Stimulated activated CD8-positive, alpha-beta memory T cell treated with anti-CD3 and anti-CD28 coated beads, Interleukin-7, amount 100 ng/mL, for 4 hours (primary cell): ENCODE data around the gene POLR2F.
A peak's percentile ranks its signal among the peaks of the same experiment; 100 is the strongest.
"Not testable (repeated sequence)": the region's sequence is repeated elsewhere in the genome, so short reads cannot be mapped to it uniquely, and the experiment has no call there.

Source experiments
- DNase-seq, 2 donors: peaks; one replicate each; pipeline ENCODE4 v3.0.0-alpha.2; 2020; ENCODE audit warnings: low read depth in 2 of 2

Gene POLR2F

DNA sequence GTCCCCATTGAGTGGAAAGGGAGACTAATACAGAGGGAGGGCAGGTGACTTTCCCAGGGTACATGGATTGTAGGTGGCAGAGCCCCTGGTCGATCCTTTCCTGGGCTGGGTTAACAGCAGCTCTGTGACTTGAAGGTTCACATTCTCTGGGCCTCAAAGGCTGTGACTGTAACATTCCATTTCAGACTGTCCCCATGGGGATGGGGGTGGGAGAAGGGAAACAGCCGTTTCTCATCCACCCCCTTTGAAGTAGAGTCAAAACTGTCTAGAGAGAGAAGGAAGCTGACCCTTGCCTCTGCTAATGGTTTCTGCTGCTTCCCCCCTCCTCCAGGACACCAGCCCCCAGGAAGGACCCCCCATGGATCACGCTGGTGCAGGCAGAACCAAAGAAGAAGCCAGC lies 28.2 kb upstream of the POLR2F start:
- no peak for DNase-seq

DNA sequence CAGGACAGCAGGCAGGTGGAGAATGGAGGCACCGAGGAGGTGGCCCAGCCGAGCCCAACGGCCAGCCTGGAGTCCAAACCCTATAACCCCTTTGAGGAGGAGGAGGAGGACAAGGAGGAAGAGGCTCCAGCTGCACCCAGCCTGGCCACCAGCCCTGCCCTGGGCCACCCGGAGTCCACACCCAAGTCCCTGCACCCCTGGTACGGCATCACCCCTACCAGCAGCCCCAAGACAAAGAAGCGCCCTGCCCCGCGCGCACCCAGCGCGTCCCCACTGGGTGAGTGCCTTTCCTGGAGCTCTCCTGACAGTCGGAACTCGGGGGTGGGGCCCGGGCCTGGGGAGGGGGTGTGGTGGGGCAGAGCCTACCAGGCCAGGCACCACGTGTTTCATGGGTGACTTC lies 27.7 kb upstream of the POLR2F start:
- DNase-seq = no peak

DNA sequence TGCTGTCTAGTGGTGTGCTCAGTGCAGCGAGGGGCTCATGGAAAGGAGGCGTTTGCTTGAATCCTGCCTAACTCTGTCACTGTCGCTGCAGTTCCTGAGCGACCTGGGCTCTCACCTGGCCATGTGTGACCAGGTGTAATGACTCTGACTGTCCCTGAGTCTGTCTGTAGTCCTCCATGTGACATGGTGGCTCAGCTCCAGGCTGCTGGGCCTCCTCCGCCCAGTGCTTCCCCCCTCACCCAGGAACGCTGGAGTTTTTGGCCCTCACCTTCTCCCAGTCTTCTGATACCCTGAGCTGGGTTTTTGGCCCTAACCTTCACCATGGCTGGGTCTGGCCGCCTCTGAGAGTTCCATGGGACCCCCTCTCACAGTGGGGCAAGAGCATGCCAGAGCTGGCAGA lies 27.1 kb upstream of the POLR2F start:
- no peak for DNase-seq

DNA sequence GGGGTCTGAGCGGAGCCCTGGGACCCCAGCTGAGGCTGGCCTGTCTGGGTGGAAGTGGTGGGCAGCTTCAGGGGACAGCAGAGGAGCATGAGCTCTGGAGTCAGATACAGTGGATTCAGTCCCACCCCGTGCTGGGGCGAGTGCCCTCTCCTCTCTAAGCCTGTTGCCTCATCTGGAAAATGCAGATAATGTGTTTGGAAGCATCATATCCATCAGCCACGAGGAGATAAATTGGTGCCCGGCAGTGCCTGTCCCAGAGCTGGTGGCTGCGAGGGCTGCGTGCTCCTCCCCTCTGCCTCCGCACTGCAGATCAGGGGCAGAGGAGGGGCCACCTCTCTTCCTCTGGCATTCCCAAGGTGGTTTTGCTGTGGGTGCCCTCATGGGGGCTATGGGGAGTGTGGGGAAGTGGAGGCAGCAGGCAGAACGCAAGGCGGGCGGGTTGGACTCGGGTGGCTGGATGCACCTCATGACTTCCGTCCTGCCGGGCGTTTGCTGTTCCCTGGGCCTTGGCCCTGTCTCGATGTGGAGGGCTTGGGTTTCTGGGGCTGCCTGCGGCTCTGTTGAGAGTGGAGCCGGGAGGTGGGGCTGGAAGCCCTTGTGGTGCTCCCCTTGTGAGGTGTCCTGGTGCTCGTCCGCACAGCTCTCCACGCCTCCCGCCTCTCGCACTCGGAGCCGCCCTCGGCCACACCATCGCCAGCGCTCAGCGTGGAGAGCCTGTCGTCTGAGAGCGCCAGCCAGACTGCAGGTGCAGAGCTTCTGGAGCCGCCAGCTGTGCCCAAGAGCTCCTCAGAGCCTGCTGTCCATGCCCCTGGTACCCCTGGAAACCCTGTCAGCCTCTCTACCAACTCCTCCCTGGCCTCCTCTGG lies 26.5 kb upstream of the POLR2F start:
- DNase-seq = no peak

DNA sequence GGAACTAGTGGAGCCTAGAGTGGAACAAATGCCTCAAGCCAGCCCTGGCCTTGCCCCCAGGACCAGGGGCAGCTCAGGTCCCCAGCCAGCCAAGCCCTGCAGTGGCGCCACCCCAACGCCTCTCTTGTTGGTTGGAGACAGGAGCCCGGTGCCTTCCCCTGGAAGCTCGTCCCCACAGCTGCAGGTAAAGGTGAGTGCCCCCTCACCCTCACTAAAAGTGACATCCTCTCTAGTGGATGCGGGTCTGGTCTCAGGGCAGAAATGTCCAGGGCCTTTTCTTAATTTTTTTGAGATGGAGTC lies 25.9 kb upstream of the POLR2F start:
- DNase-seq = no peak

DNA sequence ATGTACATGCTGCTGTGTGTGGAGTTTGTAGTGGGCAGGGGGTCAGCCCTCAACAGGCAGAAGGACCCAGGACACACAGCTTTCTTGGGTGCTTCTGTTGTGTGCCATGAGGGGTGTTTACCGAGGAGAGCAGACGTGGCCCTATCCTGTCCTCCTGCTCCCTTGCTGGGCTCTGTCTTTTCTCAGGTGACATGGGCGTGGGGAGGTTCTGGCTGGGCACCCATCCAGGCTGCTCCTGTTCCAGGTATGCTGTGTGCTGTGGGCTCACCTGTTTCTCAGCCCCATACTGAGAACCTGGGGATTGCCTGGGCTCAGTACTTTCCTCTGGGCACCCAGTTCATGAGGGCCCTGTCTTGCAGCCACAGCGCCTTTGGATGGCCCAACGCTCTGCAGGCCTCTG lies 24.1 kb upstream of the POLR2F start:
- DNase-seq = no peak

DNA sequence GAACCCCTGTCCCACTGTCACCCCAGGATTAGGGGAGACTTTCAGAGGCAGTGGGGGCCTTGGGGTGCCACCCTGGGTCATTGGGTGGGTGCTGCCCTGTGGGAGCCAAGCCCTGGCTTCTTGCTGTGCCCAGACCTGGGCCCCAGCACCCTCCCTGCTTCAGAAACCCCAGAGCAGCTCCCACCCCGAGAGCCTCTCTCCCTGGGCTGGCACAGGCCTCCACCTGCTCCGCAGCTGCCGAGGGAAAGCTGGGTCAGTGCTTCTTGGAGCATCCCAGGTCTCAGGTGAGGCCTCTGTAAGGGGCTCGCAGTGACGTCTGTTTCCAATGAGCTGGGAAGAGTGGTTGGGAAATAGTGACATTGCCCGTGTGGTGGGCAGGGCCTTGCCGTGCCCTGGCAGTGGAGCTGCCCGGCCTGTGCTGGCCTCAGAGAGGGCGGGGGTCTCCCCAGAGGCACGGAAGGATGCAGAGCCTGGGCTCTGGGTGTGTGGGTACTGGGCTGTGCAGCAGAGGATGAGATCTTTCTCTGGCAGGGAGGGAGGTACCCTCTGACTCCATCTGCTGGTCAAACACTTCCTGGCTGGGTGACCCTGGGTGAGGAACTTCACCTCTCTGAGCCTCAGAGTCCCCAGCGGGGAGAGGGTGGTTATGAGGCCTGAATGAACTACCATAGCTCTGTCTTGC lies 23.1 kb upstream of the POLR2F start:
- no peak for DNase-seq

DNA sequence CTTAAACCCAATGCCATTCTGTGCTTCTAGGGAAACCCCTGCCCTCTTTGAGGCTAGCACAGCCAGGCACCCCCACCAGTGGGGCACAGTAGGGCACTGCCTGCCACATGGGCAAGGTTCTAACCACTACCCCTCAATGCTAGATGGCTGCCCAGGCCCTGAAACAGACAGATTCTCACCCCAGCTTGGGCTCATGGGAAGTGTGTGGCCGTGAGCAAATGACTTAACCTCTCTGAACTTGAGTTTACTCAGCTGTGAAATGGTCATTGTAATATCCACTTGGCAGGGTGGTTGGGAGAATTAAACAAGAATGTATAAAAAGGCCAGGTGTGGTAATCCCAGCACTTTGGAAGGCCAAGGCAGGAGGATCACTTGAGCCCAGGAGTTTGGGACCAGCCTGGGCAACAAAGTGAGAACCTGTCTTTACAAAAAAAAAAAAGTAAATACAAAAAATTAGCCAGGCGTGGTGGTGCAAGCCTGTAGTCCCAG lies 22.5 kb upstream of the POLR2F start:
- DNase-seq = no peak

DNA sequence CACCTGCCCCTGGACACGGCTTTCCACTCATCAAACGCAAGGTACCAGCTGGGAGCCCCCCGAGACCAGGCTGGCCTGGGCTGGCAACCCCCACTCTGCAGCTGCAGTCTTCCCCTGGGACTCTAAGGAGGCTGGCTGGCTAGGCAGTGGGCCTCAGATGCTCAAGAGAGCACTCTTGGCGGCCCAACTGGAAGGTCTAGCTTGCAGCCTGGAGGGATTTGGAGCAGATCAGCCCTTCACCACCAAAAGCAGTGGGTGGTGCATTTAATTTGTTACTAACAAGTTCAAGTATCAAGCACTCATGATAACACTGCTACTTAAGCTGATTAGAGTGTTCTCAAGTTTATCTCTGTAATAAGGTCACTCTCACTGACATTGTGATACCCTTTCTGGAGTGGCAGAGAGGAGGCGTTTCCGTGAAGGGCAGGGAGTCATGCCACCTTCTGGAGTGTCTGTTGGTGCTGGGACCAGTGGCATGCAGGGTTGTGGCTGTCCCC lies 21.6 kb upstream of the POLR2F start:
- no peak for DNase-seq

DNA sequence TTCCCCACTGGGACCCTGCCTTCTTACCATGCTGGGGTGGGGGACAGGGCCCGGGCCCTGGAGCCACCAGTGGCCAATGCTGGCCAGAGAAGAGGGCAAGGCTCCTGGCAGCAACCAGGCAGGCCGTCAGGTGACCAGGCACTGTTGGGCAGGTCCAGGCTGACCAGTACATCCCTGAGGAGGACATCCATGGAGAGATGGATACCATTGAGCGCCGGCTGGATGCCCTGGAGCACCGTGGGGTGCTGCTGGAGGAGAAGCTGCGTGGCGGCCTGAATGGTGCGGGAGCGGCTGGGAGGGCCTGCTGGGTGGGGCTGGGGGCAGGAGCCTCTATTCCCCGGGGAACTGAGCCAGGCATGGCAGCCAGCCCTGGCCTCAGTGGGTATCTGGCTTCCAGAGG lies 21.1 kb upstream of the POLR2F start:
- no peak for DNase-seq

DNA sequence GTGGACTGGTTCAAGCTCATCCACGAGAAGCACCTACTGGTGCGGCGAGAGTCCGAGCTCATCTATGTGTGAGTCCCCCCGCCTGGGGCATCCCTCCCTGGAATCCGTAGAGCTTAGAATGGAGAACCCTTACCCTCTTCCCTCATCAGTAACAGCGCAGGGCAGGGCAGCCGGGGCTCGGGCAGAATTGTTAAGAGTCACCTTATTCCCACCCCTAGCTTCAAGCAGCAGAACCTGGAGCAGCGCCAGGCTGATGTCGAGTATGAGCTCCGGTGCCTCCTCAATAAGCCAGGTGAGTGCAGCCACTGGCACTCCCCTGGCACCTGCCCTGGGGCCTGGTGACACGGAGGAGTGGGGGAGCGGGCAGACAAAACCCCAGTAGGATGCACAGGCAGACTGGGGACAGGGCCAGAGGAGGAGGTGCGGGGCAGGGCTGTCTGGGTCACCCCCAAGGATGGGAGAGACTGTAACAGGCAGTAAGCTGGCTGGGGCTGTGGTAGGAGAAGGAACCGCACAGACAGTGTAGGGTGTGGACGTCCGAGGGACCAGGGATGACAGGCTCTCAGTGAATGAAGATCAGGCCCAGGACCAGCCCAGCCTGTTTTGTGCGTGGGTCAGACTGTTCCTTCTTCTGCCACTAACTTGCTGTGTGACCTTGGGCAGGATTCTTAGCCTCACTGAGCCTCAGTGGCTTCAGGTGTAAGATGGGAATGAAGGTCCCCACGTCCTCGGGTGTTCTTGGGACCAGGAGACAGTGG lies 20.5 kb upstream of the POLR2F start:
- DNase-seq = no peak

DNA sequence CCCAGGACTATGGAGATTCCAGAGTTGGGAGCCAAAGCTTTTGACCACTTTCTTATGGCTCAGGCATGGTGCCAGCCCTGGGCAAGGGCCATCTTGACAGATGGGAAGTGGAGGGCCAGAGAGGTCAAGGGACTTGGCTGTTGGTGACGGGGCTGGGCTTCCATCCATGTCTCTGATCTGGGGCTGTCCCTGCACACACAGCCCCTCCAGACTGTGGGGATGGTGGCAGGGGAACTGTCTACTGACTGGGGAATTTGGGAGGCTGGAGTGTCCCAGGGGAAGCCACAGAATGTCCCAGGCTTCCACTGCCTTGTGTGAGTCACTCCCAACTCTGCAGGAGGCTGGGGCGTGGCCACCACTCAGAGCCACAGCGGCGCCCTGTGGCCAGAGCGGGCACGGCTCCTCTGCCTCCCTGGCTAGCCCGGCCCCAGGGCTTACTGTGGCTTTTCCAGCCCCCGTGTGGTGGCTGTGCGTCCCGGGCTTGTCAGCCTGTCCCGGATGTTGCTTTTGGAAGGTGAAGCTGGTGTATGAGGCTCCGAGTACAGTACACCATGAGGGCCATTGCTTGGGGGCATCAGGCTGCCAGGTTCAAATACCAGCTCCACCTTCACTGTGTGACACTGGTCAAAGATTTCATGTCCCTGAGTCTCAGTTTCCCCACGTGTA lies 19.7 kb upstream of the POLR2F start:
- peak; percentile 46 to 69 for DNase-seq

DNA sequence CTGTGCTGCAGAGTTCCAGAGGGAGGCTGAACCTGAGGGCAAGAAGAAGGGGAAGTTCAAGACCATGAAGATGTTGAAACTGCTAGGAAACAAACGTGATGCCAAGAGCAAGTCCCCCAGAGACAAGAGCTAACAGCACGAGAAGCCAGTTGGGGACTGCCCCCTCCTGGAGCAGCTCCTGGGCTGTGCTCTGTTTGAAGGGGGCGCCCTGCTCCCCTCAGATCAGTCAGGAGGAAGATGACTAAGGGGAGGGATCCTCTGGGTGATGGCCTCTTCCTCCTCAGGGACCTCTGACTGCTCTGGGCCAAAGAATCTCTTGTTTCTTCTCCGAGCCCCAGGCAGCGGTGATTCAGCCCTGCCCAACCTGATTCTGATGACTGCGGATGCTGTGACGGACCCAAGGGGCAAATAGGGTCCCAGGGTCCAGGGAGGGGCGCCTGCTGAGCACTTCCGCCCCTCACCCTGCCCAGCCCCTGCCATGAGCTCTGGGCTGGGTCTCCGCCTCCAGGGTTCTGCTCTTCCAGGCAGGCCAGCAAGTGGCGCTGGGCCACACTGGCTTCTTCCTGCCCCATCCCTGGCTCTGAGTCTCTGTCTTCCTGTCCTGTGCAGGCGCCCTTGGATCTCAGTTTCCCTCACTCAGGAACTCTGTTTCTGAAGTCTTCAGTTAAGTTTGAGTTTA lies 12.7 kb upstream of the POLR2F start:
- DNase-seq = no peak

DNA sequence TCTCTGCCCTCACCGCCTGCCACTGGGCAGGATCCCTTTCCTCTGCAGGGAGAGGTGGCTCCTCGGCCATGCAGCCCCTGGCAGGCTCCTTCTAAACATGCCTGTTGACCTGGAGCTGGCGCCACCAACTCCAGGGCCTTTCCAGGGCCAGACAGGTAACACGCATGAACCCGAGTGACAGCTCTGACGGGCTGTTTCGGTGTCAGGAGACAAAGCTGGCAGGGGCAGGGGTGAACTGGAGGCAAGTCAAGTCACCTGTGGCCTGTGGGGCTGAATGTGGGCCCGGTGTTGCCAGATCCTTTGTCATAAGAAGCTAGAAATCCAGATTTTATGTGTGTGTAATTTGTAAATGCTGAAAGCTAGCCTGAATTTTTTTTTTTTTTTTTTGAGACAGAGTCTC lies 11.4 kb upstream of the POLR2F start:
- no peak for DNase-seq

DNA sequence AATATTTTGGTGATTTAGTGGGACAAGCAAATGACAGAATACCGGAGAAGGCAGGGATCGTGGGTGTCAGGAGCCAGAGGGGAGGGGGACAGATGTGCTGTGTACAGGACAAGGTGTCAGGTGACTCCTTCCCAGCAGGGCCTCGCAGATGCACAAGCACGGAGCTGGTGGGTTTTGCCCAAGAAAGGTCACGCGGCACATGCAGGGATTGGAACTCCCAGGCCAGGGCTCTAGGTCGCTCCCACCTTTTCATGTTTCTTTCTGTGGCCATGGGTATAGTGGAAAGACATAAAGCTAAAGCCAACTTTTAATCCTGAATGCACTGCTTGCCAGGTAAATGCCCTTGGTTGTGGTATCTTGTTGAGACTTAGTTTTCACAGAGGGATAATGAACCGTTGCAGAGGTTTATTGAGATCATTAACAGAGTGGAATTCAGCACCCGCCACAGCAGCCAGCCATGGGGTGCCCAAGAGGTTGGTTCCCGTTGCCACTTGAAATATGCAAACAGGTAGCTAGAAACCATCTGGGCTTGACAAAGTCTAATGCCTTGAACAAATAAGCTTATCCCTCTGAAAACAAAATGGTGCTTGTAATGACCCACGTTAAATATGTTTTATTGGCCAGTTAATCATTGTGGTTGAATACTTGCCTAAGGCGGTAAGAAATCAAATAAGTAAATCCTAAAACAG lies 10.2 kb upstream of the POLR2F start:
- no peak for DNase-seq

DNA sequence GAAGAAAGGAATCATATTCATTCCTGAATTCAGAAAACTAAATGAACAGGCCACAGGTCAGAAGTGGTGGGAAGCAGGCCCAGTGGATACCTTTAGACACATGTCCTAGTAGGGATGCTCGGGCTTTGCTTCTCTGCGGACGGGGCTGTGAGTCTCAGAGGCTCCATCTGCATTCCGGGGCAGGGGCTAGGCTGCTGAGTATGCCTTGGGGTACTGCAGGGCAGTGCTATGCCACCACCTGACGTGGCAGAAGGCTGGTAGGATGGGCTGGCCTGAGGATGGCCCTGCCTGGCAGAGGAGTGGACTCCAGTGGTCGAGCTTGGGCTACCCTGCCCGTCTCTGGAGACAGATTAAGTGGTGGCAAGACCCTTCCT lies 9.7 kb upstream of the POLR2F start:
- no peak for DNase-seq

DNA sequence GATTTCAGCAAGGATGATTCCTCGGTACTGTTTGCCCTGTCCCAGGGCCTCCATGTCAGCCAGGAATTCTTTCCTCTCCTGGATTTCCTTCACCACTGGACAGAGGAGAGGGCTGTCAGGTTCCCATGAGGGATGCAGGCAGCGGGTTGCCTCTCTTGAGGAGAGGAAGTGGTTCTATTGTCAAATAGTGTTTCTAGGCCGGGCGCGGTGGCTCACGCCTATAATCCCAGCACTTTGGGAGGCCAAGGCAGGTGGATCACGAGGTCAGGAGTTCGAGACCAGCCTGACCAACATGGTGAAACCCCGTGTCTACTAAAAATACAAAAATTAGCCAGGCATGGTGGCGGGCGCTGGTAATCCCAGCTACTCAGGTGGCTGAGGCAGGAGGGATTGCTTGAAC lies 9.1 kb upstream of the POLR2F start:
- not testable (repeated sequence) for DNase-seq

DNA sequence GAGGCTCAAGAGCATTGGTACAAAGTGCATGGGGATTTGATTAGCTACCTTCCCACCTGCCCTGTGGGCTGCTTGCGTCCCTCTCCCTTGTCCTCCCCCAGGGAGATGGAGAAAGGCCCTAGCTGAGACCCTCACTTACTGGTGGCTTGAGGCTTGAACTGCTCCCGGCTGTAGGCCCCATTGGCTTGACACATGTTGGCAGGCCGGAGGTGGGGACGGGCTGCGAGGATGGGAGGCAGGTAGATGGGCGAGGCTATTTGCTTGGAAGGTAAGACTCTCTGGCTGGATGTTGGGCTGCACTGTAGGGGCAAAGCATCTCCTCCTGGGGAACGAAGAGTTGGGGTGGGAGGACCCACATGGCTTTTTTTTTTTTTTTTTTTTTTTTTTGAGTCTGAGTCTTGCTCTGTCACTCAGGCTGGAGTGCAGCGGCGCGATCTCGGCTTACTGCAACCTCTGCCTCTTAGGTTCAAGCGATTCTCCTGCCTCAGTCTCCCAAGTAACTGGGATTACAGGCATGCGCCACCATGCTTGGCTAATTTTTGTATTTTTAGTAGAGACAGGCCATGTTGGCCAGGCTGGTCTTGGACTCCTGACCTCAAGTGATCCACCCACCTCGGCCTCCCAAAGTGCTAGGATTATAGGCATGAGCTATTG lies 6.2 kb upstream of the POLR2F start:
- DNase-seq = not testable (repeated sequence)

DNA sequence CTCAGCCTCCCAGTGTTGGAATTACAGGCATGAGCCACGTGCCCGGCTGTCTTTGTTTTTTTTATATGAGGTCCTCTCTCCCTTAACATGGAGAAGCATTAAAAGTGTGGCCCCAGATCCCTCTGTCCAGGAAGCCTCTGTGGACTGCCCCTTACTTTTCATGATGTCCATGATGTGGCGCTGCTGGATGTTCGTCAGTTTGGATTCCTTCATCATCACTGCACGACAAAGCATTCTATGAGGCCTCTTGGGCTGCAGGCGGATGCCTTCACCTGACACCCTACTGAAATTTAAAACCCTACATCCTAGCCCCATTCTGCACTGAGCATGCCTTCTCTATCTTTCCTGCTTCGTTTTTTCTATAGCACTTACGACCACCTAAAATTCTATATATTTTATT lies 2.2 kb upstream of the POLR2F start:
- no peak for DNase-seq

DNA sequence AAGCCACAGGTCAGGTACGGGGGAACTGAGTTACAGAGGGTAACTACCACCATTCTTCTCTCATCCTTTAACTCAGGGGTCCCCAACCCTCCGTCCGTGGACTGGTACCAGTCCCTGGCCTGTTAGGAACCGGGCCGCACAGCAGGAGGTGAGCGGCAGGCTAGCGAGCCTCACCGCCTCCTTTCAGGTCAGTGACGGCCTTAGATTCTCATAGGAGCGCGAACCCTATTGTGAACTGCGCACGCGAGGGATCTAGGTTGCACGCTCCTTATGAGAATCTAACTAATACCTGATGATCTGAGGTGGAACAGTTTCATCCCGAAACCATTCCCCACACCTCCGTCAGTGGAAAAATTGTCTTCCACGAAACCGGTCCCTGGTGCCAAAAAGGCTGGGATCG lies 870 bp upstream of the POLR2F start:
- DNase-seq = not testable (repeated sequence)
